NCI-H510A treated with DMSO at 0.1 percent for 48 hours (cell line): ENCODE measurements around the gene MBP.
"Not testable (repeated sequence)": the region's sequence is repeated elsewhere in the genome, so short reads cannot be mapped to it uniquely, and the experiment has no call there.

Source experiments
- DNase-seq: peaks from one replicate; lab custom pipeline; 2025; lab: John Stamatoyannopoulos, UW

Gene MBP

DNA sequence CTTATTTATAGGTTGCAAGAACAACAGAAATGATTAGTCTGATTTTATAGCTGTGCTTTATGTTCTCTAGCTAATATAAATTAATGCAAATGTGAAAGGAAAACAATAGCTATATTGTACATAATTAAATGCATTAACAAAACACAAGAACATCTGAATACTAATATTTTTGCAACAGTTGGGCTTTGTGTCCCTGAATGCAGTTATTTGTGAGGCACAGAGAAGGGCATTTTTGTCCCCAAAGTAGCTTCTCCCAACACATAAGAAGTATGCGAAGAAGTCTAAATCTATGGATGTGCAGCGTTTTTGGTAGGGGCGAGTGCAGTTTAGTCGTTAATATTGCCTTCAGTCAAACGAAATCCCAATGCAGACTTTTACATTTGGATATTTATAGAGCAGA is 110.0 kb downstream of the MBP start:
- DNase-seq, result no peak

DNA sequence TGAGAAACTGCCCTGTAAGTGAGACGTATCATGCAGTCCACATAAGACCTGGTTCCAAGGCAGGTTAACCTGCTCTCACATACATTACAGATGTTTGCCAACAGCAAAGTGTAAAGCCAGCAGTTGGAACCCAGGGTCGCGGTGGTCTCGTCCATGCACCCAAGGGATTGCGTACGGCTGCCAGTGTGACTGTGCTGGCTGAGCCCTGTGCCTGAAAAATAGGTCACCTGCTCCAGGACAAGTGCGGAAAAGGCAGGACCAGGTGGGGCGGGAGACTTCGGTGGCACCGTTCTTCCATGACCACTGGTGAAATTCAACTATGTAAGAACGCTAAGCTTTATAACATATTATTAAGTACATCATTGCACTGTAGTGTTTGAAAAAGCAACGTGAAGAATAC is 110.5 kb downstream of the MBP start:
- DNase-seq, result no peak

DNA sequence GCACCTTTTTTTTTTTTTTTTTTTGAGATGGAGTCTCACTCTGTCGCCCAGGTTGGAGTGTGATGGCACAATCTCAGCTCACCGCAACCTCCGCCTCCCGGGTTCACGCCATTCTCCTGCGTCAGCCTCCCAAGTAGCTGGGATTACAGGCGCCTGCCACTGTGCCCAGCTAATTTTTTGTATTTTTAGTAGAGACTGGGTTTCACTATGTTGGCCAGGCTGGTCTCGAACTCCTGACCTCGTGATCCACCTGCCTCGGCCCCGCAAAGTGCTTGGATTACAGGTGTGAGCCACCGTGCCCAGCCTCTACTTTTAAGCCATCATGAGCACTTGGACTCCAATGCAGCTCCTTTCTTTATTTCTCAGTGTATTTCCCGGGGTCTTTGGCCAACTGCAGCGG is 111.1 kb downstream of the MBP start:
- DNase-seq, result not testable (repeated sequence)

DNA sequence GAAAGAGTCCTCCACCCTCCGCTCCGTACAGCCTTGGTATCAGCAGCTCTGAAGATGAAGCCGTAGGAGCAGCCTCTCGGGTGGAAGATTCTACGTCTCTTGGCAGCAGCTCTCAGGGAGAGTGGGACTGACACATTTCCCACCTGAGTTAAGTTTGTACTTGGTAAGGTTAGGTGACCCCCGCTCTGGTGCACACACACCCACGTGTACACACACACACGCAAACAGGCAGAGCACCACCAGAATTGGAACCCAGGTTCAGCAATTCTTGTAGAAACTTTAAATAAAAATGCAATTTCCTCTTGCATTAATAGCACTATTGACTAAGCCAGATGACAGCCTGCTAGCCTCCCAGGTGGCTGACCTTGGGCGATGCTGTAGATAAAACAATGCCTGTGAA is 111.5 kb downstream of the MBP start:
- no peak for DNase-seq

DNA sequence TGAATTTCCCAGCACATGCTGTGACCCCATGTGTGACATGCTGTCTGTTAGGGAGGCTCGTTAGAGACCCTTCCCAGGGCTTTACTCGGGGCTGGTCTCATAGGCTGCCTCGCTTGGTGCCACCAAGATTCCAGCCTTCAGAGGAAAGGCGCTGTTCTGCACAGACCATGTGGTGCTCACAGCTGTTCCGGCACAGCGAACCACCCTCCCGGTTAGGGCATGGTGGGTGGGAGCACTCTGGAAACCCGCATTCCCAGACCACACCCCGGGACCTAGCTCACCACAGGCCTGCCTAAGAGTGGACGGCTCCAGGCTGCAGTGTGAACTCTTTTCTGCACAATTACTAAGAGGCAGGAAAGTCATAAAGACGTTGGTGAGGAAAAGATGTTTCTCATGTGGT is 112.0 kb downstream of the MBP start:
- DNase-seq, result no peak

DNA sequence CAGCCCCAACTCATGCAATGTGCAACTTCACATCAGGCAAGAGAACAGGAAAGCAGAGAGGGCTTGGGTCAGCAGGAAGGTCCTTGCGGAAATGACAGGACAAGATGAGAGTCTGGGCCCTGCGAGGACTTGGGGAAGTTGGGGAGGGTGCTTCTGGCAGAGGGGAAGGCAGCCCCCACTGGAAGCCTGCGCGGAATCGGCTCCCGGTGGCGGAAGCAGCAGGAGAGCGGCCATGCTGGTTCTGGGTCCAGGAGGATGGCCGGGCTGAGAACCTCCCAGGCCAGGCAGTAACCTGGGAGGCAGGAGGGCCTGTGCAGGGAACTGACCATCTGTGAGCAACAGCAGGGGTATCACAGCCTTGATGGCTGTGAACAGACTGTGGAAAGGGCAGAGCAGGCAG is 112.9 kb downstream of the MBP start:
- DNase-seq, result no peak

DNA sequence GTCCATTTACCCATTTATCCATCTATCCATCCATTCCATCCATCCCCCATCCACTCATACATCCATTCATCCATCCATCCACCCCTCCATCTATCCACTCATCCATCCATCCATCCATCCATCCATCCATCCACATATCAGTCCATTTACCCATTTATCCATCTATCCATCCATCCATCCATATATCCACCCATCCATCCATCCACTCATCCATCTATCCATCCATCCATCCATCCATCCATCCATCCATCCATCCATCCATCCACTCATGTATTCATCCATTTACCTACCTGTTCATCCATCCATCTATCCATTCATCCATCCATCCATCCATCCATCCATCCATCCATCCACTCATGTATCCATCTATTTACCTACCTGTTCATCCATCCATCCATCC is 113.9 kb downstream of the MBP start:
- not testable (repeated sequence) for DNase-seq

DNA sequence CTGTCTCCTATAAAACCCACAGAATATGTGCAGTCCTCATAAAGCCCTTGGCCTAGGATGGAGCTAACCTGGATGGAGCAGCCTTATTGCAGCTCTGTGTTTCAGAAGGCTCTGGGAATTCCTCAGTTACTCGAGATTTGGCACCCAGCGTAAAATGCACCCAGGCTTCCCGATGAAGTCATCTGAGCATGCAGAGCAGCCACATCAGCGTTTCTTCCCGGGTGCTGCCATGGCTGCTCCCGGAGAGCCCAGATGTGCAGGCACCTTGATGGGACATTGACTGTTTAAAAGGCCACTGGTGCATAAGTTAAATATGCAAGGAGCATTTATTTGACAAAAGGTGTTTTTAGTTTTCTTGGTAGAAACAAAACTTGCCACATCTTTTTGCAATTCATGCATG is 115.2 kb downstream of the MBP start:
- no peak for DNase-seq

DNA sequence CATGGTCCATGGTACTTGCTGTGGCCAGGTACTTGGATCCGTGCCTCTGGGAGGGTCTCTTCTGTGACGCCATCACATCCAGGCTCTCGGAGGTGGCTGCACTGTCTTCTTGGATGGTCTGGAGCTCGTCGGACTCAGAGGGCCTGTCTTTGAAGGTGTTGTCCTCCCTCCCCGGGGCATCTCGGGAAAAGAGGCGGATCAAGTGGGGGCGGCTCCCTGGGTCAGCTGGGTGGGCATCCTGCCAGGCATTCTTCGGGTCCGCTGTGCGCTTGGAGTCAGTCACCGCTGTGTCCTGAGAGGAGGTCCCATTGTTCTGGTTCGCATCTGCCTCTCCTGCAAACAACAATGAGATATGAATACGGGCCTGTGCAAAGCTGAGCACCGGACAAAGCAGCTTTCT is 115.6 kb downstream of the MBP start:
- no peak for DNase-seq

DNA sequence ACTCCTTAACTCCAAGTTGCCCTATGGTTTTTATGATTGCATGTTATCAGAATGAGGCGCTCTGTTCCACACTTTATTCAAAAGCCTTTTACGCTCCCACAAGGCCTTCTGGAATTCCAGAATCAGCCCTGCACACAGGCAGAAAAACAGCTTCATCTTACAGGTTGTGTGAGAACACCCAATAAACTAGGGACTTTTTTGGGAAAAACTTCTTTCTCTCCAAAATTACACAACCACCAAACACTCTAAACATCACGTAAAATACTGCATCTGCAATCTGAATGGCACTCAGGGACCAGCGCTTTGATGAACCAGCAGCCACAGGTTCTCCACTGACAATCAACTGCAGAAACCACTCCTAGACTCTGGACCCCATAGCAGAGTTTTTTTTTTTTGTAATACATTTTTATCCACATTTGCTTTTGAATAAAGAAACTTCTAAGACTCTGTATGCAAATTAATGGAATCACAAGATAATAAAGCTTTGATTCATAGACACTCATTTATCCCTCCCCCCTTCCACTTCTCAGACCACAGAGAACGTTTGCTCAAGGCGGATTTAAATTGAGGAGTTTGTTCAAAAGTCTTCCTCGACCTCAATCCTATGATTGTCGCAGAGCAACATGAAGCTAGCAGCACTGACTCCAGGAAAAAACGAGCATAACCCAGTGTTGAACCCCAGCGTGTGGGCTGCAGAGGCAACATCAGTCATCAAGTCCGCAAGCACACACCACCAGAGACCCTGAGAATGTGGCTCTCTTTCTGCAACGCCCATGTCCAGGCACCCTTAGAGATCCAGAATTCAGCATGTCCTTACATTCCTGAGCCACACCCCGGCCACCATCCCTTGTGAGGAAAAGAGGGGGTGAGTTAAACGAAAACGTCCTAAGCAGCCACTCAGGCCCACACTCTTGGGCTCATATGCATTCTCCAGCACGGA is 116.5 kb downstream of the MBP start:
- no peak for DNase-seq

DNA sequence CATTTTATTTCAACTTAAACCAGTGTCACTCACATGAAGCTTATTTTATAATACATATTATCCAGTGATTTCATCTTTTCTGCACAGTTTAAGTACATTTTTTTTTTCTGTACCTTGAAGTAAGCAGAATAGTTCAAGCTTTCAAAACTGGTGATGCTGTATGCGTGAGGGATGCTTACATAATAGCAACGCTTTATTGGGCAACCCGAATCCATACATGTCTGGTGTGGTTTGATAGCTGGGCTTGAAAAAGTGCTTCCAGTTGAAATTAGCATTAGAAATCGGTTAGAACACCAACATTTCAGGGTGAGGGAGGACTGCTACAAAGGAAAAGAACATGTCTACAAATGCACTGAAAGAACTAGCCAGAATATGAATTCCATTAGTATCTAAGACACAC is 117.4 kb downstream of the MBP start:
- no peak for DNase-seq

DNA sequence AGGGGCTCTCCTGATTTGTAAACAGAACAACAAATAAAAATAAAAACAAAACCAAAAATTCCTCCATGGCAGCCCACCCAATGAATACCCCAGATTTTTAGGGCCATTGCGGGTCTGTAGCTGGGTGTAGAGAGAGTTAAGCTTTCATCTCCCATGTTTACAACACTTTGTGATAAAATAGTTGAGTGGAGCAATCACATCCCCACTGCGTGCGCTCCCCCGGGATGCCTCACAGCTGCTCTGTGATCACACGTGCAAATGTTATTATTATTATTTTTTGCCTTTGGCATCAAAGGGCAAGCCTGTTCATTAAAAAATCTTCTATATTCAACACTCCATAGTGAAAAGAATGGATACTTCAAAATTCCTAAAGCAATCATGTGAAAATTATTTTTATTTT is 118.0 kb downstream of the MBP start:
- DNase-seq, result no peak

DNA sequence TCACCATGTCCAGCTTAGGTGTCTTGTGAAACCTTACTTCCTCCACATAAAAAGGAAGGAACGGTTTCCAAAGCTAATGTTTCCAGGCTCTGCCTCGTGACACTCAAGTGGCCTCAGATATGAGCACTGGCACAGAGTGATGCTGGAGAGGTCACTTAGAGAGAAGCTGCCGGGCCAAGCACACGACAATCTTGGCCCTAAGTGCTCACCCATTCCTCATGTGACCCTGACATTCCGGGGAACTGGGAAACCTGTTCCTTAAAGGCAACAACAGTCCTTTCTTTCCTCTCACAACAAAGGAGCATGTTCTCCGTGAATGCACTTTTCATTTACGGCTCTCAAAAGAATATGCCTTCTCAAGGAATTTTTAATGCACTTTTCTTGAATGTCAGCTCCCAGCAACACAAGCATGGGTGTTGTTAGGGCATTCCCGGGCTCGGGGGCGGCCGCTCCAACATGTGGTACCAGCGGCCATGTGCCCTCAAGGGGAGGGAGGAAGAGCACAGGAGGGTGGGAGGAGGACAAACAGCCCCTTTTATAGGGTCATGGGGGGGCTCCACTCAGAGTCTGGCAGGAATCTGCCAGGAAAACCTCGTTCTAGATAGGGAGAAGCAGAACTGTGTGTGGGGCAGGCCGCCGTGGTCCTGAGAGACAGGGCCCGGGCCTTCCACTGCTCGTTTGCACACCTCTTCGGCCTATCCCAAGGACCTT is 118.6 kb downstream of the MBP start:
- no peak for DNase-seq

DNA sequence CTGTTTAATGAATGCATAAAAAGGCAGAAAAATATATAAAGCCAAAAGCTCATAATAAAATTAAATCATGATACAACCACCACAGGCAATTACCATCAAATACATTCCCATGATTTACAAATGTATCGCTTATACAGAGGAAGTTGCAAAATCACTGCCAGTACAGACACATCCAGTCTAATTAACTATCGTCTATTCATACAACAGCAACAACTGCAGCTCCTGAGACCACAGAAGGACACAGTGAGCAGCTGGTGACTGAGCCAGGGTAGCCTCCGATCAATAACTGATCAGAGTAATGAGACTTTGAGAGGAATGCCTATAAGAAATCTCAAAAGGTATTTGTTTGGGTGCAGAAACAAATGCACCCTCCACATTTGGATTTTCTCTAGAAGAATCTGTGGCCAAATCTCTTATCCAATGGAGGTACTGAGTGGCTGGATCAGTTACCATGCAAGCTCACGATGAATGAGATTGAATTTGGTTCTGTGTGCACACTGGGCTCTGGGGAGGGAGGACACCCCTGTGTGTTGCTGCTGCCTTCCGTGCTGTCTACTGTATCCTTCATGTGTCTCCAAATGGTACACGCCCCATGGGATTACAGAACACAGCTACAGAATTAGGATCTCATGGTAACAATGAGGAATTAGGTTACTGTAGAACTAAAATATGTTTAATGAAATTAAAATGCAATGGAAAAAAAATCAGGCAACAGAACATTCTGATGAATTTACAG is 119.6 kb downstream of the MBP start:
- DNase-seq, result no peak

DNA sequence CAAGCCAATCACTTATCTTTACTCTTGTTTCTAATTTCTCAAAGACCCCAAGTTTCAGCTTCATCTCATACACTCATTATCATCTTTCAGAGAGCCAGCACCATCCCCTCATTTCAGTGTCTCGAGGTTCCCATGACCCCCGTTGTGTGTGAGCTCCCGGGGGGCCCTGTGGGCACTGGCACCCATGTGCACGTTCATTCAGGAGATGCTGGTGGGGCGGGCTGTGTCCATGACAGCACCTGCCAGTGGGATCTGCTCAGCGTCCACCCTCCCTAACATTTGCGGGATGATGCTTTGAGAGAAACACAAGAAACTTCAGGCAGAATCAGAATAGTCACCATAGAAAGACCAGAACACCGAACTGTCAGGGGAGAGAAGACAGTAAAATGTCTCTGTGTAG is 120.5 kb downstream of the MBP start:
- DNase-seq, result no peak

DNA sequence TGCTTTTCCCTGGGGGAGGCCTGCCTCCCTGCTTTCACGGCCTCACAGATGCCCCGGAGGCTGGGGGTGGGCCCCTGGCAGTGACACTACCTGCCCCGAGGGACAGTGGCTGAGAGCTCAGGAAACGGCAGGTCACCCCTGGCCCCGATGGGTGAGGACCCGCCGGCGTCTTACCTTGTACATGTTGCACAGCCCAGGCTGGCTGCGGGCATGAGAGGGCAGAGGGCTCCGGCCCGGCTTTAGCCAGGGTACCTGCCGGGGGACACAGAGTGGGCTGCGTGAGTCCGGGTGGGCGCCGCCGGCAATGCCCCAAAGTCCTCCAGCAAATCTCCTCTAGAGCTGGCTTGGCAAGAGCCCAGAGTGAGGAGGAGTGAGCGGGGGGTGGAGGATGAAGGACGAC is 122.9 kb downstream of the MBP start:
- DNase-seq, result no peak

DNA sequence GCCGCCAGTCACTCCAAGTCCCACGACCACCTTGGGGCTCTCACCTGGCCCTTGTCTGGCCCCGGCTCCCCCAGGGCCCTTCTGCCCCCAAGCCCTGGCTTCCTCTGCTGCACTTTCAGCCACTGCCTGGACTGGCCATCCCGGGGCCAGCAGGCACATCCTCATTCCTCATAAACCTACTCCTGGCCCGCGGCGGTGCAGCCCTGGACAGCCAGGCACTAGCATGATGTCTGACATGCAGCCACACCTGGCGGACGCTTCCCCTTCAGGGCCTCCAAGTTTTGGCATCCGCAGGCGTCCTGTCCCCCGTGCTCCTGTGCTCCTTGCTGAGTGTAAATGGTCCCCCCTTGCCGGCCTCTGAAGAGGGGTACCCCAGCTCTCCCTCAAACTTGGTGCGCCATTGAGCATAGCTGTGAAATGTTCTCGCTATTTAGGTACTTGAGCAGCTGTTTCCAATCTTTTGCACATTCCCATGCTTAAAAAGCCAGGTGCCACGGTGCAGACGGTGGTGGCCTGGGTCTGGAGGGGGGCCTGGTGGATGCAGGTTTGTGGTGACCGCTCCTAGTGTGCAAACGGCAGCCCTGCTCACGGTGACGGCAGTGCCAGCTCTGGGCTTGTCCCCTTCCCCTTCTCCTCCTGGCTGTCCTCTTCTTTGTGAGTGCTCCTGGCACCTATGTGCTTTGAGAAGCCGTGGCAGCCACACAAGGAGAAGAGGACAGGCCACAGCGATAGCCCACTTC is 123.8 kb downstream of the MBP start:
- DNase-seq, result no peak

DNA sequence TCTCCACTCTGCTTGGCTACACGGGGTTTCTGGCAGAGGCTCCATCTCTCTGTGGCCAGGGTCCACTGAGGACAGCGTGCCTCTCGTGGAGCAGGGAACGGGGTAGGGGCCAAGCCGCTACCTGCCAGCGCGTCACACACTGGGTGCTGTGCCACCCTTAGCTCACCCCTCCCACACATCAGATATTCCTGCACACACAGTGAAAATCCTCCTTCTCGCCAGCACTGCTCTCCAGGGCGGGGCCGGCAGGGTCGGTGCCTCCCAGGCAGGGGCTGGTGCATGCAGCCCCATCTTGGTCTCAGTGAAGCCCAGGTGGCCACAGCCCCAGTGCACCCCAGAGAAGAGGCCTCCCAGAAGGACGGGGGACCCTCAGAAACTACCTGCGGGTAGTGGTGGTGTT is 124.6 kb downstream of the MBP start:
- DNase-seq, result no peak

DNA sequence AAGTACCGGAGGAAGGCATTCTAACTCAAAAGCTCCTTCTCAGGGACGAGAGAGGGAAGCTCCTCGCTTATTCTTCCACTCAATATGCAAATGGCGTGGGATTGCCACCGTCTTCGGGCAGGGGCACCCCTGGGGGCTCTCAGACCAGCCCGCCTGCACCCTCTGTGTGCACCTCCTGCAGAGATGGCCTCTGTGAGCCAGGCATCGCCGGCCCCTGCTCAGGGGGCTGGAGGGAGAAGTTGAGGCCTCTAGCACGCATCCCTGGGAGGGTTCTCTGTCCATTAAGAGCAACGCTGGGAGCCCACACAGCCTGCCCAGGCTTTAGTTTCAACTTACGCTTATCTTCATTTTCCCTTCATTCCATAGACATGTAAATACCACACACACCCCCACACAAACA is 125.3 kb downstream of the MBP start:
- DNase-seq, result no peak

DNA sequence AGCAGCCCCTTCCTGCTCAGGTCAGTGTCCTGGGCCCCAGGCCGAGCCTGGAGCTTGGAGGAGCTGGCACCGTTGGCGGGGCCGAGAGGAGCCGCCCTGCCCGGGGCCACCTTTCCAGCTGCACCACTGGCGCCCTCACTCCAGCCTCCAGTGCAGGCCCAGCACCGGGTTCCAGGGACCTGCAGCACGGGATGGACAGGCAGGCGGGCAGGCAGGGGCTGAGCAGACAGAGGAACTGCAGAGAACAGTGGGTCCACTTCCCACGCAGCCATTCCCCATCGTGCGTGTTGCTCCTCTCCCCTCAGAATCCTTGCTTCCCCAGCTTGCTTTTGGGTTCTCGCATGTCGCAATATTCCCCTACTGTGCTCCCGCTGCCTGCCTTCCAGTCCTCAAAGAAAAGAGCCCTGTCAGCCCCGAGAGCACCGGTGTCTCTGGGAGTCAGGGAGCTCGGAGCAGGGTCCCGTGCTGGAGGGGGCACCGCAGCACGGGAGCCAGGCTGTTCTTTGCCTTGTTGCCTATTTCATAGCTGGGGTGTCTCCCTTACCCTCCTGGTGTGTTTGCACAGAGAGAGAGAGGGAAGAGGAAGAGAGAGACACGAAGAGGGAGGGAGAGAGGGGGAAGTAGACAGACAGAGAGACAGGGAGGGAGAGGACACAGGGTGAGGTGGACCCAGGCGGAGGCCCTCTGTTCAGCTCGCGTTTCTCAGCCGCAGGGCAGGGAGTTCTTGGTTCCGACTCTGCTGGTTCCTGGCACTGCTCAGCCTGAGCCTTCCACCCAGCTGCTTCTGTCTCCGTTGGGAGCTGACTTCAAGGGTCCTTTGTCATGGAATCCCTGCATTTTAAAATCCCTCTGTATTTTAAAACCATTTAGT is 126.0 kb downstream of the MBP start:
- no peak for DNase-seq

DNA sequence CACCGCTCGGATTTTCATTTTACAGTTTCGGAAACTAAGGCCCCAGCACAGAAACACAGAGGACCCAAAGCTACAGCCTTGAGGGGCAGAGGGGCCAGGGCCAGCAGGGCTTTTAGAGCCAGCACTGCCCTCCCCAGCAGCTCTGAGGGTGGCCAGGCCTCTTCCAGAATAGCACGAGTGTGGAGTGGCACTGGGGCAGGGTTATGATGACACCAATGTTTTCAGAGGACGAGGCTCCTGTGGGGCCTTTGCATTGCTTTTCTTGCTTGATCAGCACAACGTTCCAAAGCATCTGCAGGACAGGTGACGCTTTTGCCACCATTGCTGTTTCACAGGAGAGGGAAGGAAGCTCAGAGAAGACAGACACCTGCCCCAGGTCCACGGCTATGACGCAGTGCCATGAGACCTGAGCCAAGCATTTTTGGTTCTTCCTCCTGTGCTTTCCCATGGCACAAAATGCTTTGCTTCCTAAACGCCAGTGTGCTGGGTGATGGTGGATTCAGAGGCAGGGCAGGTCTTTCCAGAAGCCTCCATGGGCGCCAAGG is 126.9 kb downstream of the MBP start:
- DNase-seq, result no peak
